PC-3 (cell line): Measurements from ENCODE around the gene GMDS. TPM values are rescaled to one million over a fixed set of nuclear protein-coding genes. Genes with fewer than 3 reads are reported as not detected.

Source experiments
- ATAC-seq: fragments of 200-7000 bp; cut with Tn5 transposase; 2 replicates; pipeline ENCODE4 v1.9.1; 2020; ENCODE audit warnings: mild to moderate bottlenecking, moderate library complexity
- BruUV-seq: library from RNA; stranded (reverse); fragments of 400-500 nt; replicated peaks from 2 replicates; lab custom pipeline; 2021; lab: Mats Ljungman, UMichigan
- CTCF ChIA-PET: fragments of 300-600 bp; sonication (Branson Sonifier 250); formaldehyde crosslinking; loops from one replicate; lab custom pipeline; 2022; ENCODE audit warnings: antibody characterized with exemption; lab: Charles Lee
- POLR2A ChIA-PET: fragments of 300-600 bp; sonication (Branson Sonifier 250); formaldehyde crosslinking; loops from one replicate; lab custom pipeline; 2022; ENCODE audit warnings: antibody characterized with exemption; ENCODE audit not compliant: unreplicated experiment; lab: Charles Lee
- DNase-seq: peaks from one replicate; pipeline ENCODE4 v3.0.0-alpha.2; 2015
- H2AFZ ChIP-seq: fragments of 300-600 bp; sonication (generic); 2 replicates; pipeline ENCODE4 v1.6.0; 2016; ENCODE audit warnings: antibody characterized with exemption, low read length
- H3F3A ChIP-seq: fragments of 300-600 bp; sonication (generic); one replicate; pipeline ENCODE4 v1.6.0; 2017; ENCODE audit warnings: antibody characterized with exemption, low read length, control low read depth, mild to moderate bottlenecking; ENCODE audit not compliant: unreplicated experiment
- H3K27ac ChIP-seq: fragments of 300-600 bp; sonication (generic); 2 replicates; pipeline ENCODE4 v1.5.1; 2016; ENCODE audit warnings: mild to moderate bottlenecking, low read length
- H3K27me3 ChIP-seq: fragments of 300-600 bp; sonication (generic); 2 replicates; pipeline ENCODE4 v1.6.1; 2016; ENCODE audit warnings: low read length, mixed read lengths
- H3K36me3 ChIP-seq: fragments of 300-600 bp; sonication (generic); 2 replicates; pipeline ENCODE4 v1.6.1; 2016; ENCODE audit warnings: low read depth, mixed run types, low read length, mixed read lengths
- H3K4me1 ChIP-seq: fragments of 300-600 bp; sonication (generic); 2 replicates; pipeline ENCODE4 v1.5.1; 2016; ENCODE audit warnings: low read length; ENCODE audit not compliant: insufficient read depth
- H3K4me2 ChIP-seq: fragments of 300-600 bp; sonication (generic); 2 replicates; pipeline ENCODE4 v1.6.0; 2016; ENCODE audit warnings: low read length
- H3K4me3 ChIP-seq: fragments of 300-600 bp; sonication (generic); 2 replicates; pipeline ENCODE4 v1.5.1; 2016; ENCODE audit warnings: mild to moderate bottlenecking, low read length, mixed read lengths
- H3K79me2 ChIP-seq: fragments of 300-600 bp; sonication (generic); 2 replicates; pipeline ENCODE4 v1.6.1; 2017; ENCODE audit warnings: low read length, mixed read lengths
- H3K9ac ChIP-seq: fragments of 300-600 bp; sonication (generic); 2 replicates; pipeline ENCODE4 v1.6.0; 2016; ENCODE audit warnings: mild to moderate bottlenecking, low read length
- H3K9me2 ChIP-seq: fragments of 300-600 bp; sonication (generic); replicated peaks from 2 replicates; pipeline ENCODE4 v1.6.1; 2016; ENCODE audit warnings: mixed run types, low read length, mixed read lengths
- H3K9me3 ChIP-seq: fragments of 300-600 bp; sonication (generic); 2 replicates; pipeline ENCODE4 v1.6.1; 2016; ENCODE audit warnings: low read length, mixed read lengths
- H4K20me1 ChIP-seq: fragments of 300-600 bp; sonication (generic); 2 replicates; pipeline ENCODE4 v1.6.1; 2016; ENCODE audit warnings: low read length, mixed read lengths
- EZH2 ChIP-seq: fragments of 300-600 bp; sonication (generic); IDR thresholded peaks from one replicate; pipeline ENCODE4 v1.6.1; 2017; ENCODE audit warnings: antibody characterized with exemption, mild to moderate bottlenecking, low read length; ENCODE audit not compliant: unreplicated experiment
- EZH2phosphoT487 ChIP-seq: fragments of 300-600 bp; sonication (generic); IDR thresholded peaks from 2 replicates; pipeline ENCODE4 v1.6.1; 2018; ENCODE audit warnings: mild to moderate bottlenecking, antibody characterized with exemption, low read length, borderline replicate concordance
- intact Hi-C: fragments of 100-400 bp; cut with micrococcal nuclease; formaldehyde crosslinking; loops from 2 replicates; pipeline ENCODE4 v1.9.0; 2023
- total RNA-seq: library from RNA; depleted of rRNA; stranded (reverse); fragments of >200 nt; gene quantifications from 2 replicates; pipeline ENCODE4 v1.2.3, GENCODE V29; 2014
- TF ChIP-seq, protein P1 (sequence below): fragments of 300-600 bp; sonication (generic); conservative IDR thresholded peaks from 2 replicates; pipeline ENCODE4 v1.5.1; 2017; ENCODE audit warnings: antibody characterized with exemption, low read depth, mild to moderate bottlenecking, low read length

Gene GMDS
- total RNA-seq, 1 experiment from 2014 or later, result 18.3 TPM

DNA sequence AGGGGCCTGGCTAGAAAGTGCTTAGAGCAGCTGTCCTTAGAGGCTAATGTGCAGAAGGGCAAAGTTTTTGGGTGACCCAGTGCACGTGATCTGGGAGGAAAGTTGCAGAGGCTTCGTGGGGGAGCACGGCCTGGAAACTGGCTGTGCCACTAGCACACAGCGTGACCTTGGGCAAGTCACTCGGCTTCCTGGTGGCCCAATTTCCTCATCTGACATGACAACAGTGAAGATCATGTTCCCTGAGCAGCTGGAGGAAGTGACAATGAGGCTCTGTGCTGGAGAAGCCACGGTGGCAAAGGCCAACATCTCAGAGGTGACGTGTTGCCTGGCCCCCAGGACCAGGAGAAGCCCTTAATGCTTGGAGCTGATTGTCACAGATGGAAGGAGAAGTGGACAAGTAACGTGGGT is 536.2 kb downstream of the GMDS start:
- DNase-seq (no peak), ATAC-seq (no peak)
- no peaks in the 10 kb centered on the region for H3K79me2 ChIP-seq
- no peak overlapping the region for H3K4me2 ChIP-seq
- no peaks in the 10 kb centered on the region for H3K4me1 ChIP-seq
- TF ChIP-seq, protein P1, sequence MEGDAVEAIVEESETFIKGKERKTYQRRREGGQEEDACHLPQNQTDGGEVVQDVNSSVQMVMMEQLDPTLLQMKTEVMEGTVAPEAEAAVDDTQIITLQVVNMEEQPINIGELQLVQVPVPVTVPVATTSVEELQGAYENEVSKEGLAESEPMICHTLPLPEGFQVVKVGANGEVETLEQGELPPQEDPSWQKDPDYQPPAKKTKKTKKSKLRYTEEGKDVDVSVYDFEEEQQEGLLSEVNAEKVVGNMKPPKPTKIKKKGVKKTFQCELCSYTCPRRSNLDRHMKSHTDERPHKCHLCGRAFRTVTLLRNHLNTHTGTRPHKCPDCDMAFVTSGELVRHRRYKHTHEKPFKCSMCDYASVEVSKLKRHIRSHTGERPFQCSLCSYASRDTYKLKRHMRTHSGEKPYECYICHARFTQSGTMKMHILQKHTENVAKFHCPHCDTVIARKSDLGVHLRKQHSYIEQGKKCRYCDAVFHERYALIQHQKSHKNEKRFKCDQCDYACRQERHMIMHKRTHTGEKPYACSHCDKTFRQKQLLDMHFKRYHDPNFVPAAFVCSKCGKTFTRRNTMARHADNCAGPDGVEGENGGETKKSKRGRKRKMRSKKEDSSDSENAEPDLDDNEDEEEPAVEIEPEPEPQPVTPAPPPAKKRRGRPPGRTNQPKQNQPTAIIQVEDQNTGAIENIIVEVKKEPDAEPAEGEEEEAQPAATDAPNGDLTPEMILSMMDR, result no peak
- no peak for TF ChIP-seq EZH2
- no peak for TF ChIP-seq EZH2phosphoT487
- ChIA-PET POLR2A (no interaction called here), CTCF (no interaction called here)
- H3K27ac ChIP-seq, result no peak overlapping the region
- BruUV-seq, result no TSS peak
- intact Hi-C loops, result no loop called here
- no peaks in the 10 kb centered on the region for H3F3A ChIP-seq
- no peaks in the 10 kb centered on the region for H3K9me2 ChIP-seq
- H4K20me1 ChIP-seq, result no peaks in the 10 kb centered on the region
- no peak overlapping the region for H3K9ac ChIP-seq
- H3K4me3 ChIP-seq, result no peak overlapping the region
- H2AFZ ChIP-seq, result no peak overlapping the region
- H3K9me3 ChIP-seq, result no peaks in the 10 kb centered on the region
- H3K27me3 ChIP-seq, result no peaks in the 10 kb centered on the region
- H3K36me3 ChIP-seq, result no peaks in the 10 kb centered on the region

DNA sequence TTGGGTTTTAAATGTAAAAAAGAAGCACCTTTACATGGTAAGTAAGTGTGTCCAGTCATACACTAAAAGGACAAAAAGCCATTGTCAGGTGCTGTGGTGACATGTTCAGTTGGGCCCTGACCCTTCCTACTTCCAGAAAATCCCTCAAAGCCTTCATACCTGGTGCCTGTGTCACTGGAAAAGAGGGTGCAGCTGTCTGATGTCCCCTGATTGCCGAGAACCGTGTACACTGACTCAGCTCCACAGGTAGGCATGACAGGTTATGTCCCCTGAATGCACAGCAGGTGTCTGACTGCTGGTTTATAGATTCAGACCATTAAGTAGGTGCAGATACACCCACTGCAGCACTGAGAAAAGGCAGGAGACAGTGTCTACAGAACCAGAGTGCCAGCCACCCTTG is 536.6 kb downstream of the GMDS start:
- Histone ChIP-seq H3K27ac (no peak overlapping the region), H3K4me3 (no peak overlapping the region), H2AFZ (no peak overlapping the region), H3K27me3 (no peaks in the 10 kb centered on the region), H3K9ac (no peak overlapping the region), H3K9me2 (no peaks in the 10 kb centered on the region), H3K9me3 (no peaks in the 10 kb centered on the region), H3K4me1 (no peaks in the 10 kb centered on the region), H3K79me2 (no peaks in the 10 kb centered on the region), H3F3A (no peaks in the 10 kb centered on the region), H3K36me3 (no peaks in the 10 kb centered on the region), H3K4me2 (no peak overlapping the region), H4K20me1 (no peaks in the 10 kb centered on the region)
- POLR2A ChIA-PET, result no interaction called here
- intact Hi-C loops, result no loop called here
- DNase-seq, result no peak
- no TSS peak for BruUV-seq
- ATAC-seq, result no peak
- TF ChIP-seq EZH2 (no peak), EZH2phosphoT487 (no peak)
- TF ChIP-seq, protein P1, result no peak
- CTCF ChIA-PET, result no interaction called here

DNA sequence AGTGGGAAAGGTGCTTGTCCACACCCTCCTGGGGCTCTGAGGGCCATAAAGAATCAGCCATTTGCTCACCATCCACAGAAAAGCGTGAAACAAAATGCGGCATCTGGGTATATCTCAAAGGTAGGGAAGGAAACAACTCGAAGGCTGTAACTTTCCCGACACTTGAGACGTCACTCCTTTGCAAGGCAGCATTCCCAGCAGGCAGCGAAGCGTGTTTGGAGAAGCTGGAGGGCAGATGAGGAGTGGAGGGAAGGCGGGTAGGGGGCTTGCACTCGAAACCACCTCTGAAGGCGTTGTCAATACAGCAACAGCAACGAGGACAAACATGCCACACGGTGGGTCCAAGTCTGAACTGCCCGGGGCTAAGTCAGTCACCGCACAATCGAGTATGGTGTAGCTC is 537.3 kb downstream of the GMDS start:
- ChIA-PET POLR2A (no interaction called here), CTCF (no interaction called here)
- no peak for TF ChIP-seq EZH2phosphoT487
- TF ChIP-seq, protein P1, result no peak
- no peak for TF ChIP-seq EZH2
- Histone ChIP-seq H2AFZ (no peak overlapping the region), H3K4me3 (no peak overlapping the region), H3K9me2 (no peaks in the 10 kb centered on the region), H3K27me3 (no peaks in the 10 kb centered on the region), H3K79me2 (no peaks in the 10 kb centered on the region), H4K20me1 (no peaks in the 10 kb centered on the region), H3K9me3 (no peaks in the 10 kb centered on the region), H3F3A (no peaks in the 10 kb centered on the region), H3K4me1 (no peaks in the 10 kb centered on the region), H3K9ac (no peak overlapping the region), H3K36me3 (no peaks in the 10 kb centered on the region), H3K4me2 (no peak overlapping the region), H3K27ac (no peak overlapping the region)
- intact Hi-C loops, result no loop called here
- ATAC-seq (no peak), DNase-seq (no peak)
- BruUV-seq, result no TSS peak
